ENCODE results near the gene SLC25A18.
A peak's percentile ranks its signal among the peaks of the same experiment; 100 is the strongest.
"Not testable (repeated sequence)": the region's sequence is repeated elsewhere in the genome, so short reads cannot be mapped to it uniquely, and the experiment has no call there.

SLC25A18 gene

GRCh38 chr22:17607891-17608521 is 44.7 kb downstream of the SLC25A18 start:
- no peak for DNase-seq (ENCODE audit: low spot score)

GRCh38 chr22:17612057-17612456 is 48.8 kb downstream of the SLC25A18 start:
- DNase-seq (ENCODE audit: low spot score) = no peak

- no peak for DNase-seq (ENCODE audit: low spot score)
Measured at GRCh38 chr22:17613280-17613679, 50.0 kb downstream of the SLC25A18 start.

GRCh38 chr22:17627961-17628405 is 64.7 kb downstream of the SLC25A18 start:
- DNase-seq (ENCODE audit: low spot score) = peak; percentile 43

- DNase-seq (ENCODE audit: low spot score) = peak; percentile 95
Measured at GRCh38 chr22:17628406-17629172, 65.3 kb downstream of the SLC25A18 start, which contains the start of gene ATP6V1E1. ATP6V1E1 (minus strand) TSS chr22:17628749; CDS start chr22:17628635, 114 bp downstream.

- no peak for DNase-seq (ENCODE audit: low spot score)
Measured at GRCh38 chr22:17629173-17629489, 65.8 kb downstream of the SLC25A18 start.

GRCh38 chr22:17629641-17630040 is 66.3 kb downstream of the SLC25A18 start:
- no peak for DNase-seq (ENCODE audit: low spot score)

- no peak for DNase-seq (ENCODE audit: low spot score)
Measured at GRCh38 chr22:17631076-17631565, 67.8 kb downstream of the SLC25A18 start.

- no peak for DNase-seq (ENCODE audit: low spot score)
Measured at GRCh38 chr22:17633217-17633997, 70.1 kb downstream of the SLC25A18 start.

GRCh38 chr22:17633998-17634323 is 70.7 kb downstream of the SLC25A18 start:
- no peak for DNase-seq (ENCODE audit: low spot score)

- DNase-seq (ENCODE audit: low spot score) = no peak
Measured at GRCh38 chr22:17634696-17635095, 71.4 kb downstream of the SLC25A18 start.

GRCh38 chr22:17636850-17637249 is 73.6 kb downstream of the SLC25A18 start:
- not testable (repeated sequence) for DNase-seq (ENCODE audit: low spot score)

GRCh38 chr22:17637490-17638181 is 74.3 kb downstream of the SLC25A18 start:
- no peak for DNase-seq (ENCODE audit: low spot score)

GRCh38 chr22:17638182-17638431 is 74.8 kb downstream of the SLC25A18 start:
- no peak for DNase-seq (ENCODE audit: low spot score)

- peak; percentile 93 for DNase-seq (ENCODE audit: low spot score)
Measured at GRCh38 chr22:17638432-17639246, 75.3 kb downstream of the SLC25A18 start, which contains the start of gene BCL2L13. BCL2L13 (plus strand) TSS chr22:17638757; CDS start chr22:17655712, 16,955 bp downstream.

- no peak for DNase-seq (ENCODE audit: low spot score)
Measured at GRCh38 chr22:17639247-17639741, 76.0 kb downstream of the SLC25A18 start.

Data from ecto neural progenitor cell (in vitro differentiated cells).